Fibroblast of skin of left quadriceps (primary cell): Measurements from ENCODE around the gene HECTD4.
"Not testable (repeated sequence)": the region's sequence is repeated elsewhere in the genome, so short reads cannot be mapped to it uniquely, and the experiment has no call there.

ENCODE experiments used
- DNase-seq, 2 experiments: peaks; one replicate each; pipeline ENCODE4 v3.0.0-alpha.2; 2013; ENCODE audit warnings: low read depth in 2 of 2

Gene HECTD4

GRCh38 chr12:112406519-112407488, 24.6 kb upstream of the HECTD4 start:
- no peak for DNase-seq

DNA sequence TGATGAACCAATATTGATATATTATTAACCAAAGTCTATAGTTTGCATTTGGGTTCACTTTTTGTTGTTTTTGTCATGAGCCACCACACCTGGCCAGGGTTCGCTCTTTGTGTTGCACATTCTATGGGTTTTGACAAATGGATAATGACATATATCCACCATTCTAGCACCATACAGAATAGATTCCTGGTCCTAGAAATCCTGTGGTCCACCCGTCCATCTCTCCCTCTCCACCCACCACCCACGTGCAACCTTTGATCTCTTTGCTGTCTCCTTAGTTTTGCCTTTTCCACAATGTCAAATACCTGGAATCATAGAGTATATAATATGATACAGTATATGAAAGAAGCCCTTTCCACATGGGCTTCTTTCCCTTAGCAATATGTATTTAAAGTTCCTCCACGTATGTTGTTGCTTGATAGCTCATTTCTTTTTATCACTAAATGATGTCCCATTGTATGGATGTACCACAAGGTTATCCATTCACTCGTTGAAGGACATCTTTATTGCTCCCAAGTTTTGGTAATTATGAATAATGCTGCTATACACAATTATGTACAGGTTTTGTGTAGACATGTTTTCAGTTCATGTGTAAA, 19.8 kb upstream of the HECTD4 start:
- no peak for DNase-seq

DNA sequence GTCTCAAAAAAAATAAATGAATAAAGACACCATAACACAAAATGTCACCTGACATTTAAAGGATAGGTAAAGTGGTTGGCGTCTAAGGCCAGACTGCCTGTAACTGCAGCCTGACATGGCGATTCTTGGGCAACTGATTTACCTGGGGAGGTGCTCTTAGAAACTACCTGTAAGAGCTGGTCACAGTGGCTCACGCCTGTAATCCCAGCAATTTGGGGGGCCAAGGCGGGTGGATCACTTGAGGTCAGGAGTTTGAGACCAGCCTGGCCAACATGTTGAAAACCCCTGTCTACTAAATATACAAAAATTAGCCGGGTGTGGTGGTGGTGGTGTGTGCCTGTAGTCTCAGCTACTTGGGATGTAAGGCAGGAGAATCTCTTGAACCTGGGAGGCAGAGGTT, 18.8 kb upstream of the HECTD4 start:
- DNase-seq, result no peak

DNA sequence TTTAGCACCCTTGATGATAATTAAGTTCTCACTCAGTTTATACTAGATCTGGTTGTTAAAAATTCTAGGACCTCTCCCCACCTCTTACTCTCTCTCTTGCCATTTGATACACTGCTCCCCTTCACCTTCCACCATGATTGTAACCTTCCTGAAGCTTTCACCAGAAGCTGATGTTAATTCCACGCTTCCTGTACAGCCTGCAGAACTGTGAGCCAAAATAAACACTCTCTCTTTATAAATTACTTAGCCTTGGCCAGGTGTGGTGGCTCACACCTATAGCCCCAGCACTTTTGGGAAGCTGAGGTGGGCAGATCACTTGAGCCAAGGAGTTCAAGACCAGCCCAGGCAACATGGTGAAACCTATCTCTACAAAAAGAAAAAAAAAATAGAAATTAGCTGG, 11.1 kb upstream of the HECTD4 start:
- DNase-seq, result no peak

GRCh38 chr12:112389922-112390654, 7.9 kb upstream of the HECTD4 start:
- not testable (repeated sequence) for DNase-seq

DNA sequence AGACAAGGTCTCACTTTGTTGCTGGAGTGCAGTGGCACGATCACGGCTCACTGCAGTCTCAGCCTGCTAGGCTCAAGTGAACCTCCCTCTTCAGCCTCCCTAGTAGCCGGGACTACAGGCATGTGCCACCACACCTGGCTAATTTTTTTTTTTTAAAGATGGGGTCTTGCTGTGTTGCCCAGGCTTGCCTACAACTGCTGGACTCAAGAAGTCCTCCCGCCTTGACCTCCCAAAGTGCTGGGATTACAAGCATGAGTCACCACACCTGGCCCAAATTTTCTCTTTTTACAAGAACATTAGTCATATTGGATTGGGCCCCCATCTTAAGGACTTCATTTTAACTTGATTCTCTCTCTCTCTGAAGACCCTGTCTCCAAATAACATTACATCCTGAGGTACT, 7.0 kb upstream of the HECTD4 start:
- DNase-seq, result no peak

DNA sequence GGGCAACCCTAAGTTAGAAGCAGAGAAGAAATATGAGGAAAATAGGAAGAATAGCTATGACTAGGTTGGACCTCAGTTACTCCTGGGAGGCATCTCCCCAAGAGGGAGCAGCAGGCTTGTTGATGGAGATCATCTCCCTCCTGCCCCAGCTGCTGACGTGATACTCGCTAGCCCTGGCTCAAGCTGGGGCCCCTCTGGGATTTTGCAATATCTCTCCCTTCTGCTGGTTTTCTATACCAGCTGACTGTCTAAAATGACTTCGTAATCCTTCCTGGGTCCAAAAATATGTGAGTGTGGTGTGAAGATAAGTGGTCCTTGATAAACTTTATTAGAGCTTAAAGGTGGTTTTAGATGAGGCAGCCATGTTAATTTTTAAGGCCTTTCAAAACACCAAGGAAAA, 4.5 kb upstream of the HECTD4 start:
- DNase-seq, result no peak

DNA sequence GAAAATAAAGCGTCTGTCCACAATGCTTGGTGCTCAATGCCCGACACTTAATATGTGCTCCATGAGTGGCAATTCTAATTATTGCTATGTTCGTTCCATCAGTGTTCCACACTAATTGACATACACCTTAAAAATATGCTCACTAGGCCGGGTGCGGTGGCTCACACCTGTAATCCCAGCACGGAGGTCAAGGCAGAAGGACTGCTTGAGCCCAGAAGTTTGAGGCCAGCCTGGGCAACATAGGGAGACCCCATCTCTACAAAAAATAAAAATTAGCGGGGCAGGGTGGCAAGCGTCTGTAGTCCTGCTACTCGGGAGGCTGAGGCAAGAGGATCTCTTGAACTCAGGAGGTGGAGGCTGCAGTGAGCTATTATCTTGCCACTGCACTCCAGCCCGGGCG, 635 bp upstream of the HECTD4 start:
- DNase-seq, result no peak

DNA sequence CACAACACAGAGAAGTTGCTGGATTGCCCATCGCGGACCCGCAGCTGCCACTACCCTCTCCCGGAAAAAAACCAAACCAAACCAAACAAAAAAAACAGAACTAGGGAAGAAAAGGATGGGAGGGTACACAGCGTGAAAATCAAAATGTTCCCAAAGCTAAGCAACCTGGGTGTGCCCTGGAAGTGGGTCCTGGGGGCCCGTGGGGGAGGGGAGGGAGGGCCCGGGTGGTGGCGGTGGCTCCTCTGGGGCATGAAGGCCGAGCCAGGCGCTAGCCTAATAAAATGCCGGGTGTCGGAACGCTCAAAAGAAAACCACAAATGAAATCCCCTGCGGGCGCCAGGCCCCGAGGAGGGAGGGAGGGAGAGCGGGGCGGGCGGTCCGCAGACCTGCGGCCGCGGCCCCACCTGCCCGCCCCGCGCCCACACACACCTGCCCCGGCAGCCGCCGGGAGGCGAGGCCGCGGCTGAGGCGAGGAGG, 787 bp downstream of the HECTD4 start:
- no peak for DNase-seq

GRCh38 chr12:112380663-112381405, 1.4 kb downstream of the HECTD4 start:
- no peak for DNase-seq

DNA sequence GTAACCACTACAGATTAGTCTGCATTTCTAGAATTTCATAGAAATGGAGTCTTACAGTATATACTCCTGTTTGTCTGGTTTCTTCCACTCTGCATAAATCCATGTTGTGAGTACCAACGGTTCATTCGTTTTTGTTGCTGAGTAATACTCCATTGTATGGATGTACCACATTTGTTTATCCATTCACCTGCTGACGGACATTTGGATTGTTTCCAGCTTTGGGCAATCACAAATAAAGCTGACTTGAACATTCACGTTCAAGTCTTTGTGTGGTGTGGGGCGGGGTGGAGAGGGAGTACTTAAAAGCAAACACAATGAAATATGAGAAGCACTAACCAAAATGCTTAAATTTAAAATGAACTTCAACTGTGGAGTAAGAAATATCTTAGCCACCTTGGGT, 7.1 kb downstream of the HECTD4 start:
- no peak for DNase-seq

GRCh38 chr12:112374166-112374740, 8.0 kb downstream of the HECTD4 start:
- no peak for DNase-seq

- no peak for DNase-seq
These were observed 11.2 kb downstream of the HECTD4 start for GRCh38 chr12:112370868-112371510.

DNA sequence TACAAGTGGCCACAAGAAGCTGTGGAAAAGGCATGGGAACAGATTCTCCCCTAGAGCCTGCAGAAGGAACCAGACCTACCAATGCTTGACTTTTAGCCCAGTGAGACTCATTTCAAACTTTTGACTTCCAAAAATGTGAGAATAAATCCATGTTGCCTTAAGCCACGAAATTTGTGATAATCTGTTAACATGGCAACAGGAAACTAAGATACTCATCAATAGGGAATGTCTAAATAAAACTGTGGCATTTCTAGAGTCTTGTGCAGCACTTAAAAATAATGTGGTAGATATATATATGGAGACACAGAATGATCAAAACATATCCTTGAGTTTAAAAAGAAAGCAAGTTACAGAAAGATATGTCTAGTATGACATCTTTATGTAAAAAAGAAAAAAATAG, 12.0 kb downstream of the HECTD4 start:
- DNase-seq, result no peak

GRCh38 chr12:112368856-112369255, 13.4 kb downstream of the HECTD4 start:
- DNase-seq, result no peak

GRCh38 chr12:112367965-112368364, 14.3 kb downstream of the HECTD4 start:
- DNase-seq, result no peak

- DNase-seq, result no peak
These were observed 19.9 kb downstream of the HECTD4 start for GRCh38 chr12:112362310-112362709.

DNA sequence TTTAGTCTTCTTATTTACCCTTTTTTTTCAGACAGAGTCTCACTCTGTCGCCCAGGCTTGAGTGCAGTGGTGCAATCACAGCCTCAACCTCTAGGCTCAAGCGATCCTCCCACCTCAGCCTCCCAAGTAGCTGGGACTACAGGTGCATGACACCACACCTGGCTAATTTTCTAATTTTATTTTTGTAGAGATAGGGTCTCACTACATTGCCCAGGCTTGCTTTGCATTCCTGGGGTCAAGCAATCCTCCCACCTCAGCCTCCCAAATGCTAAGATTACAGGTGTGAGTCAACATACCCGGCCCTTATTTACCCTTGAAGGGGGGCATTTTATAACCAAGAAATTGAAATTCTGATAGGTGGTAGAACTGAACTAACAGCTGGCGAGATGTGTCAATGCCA, 21.0 kb downstream of the HECTD4 start:
- no peak for DNase-seq

DNA sequence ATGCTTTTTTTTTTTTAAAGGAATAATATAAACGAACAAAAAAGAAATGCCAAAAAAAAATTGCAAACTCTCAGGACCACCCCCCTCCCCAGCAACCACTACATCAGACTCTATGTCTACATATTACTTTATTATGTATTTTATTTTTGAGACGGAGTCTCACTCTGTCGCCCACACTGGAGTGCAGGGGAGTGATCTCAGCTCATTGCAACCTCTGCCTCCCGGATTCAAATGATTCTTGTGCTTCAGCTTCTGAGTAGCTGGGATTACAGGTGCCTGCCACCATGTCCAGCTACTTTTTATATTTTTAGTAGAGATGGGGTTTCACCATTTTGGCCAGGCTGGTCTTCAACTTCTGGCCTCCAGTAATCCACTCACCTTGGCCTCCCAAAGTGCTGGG, 22.9 kb downstream of the HECTD4 start:
- DNase-seq, result no peak

GRCh38 chr12:112357214-112357613, 25.0 kb downstream of the HECTD4 start:
- DNase-seq, result no peak

GRCh38 chr12:112354399-112354798, 27.8 kb downstream of the HECTD4 start:
- no peak for DNase-seq
